ENCODE measurements around the gene SPATC1L. TPM values are rescaled to one million over a fixed set of nuclear protein-coding genes. Genes with fewer than 3 reads are reported as not detected.
A peak's percentile ranks its signal among the peaks of the same experiment; 100 is the strongest.
"Not testable (repeated sequence)": the region's sequence is repeated elsewhere in the genome, so short reads cannot be mapped to it uniquely, and the experiment has no call there.

SPATC1L gene
- total RNA-seq, 4 donors from 2014 or later: 1.5 to 11.9 (median 3.0) TPM

- Histone ChIP-seq H3K36me3 (peaks cover 0 to 59% of the 10 kb centered on the region in 2 donors), H3K27ac (no peak overlapping the region), H3K9me3 (no peaks in the 10 kb centered on the region), H3K4me1 (no peaks in the 10 kb centered on the region), H3K4me3 (no peak overlapping the region), H3K27me3 (no peaks in the 10 kb centered on the region)
- ATAC-seq (no peak), DNase-seq (peak in 1 of 2 donors; percentile 4)
- in situ Hi-C loops (cut with MboI; ENCODE audit: low sequenced_read_pairs in 4 of 4) (no loop called here), intact Hi-C loops (cut with DNase I; ENCODE audit: low total_unique reads) (no loop called here)
- TF ChIP-seq POLR2A (IDR thresholded peaks at IDR 0.05) (no peak), CTCF (IDR thresholded peaks at IDR 0.05 in 4 of 5, conservative IDR thresholded peaks at IDR 0.05 in 1 of 5) (no peak)
These were observed 20.9 kb upstream of the SPATC1L start for GRCh38 chr21:46205166-46205565.

- Histone ChIP-seq H3K27ac (peak overlapping the region; percentile 52 to 65 (median 62)), H3K36me3 (peaks cover 3 to 55% of the 10 kb centered on the region in 2 donors)
These were observed 18.9 kb upstream of the SPATC1L start for GRCh38 chr21:46203203-46203600.

DNA sequence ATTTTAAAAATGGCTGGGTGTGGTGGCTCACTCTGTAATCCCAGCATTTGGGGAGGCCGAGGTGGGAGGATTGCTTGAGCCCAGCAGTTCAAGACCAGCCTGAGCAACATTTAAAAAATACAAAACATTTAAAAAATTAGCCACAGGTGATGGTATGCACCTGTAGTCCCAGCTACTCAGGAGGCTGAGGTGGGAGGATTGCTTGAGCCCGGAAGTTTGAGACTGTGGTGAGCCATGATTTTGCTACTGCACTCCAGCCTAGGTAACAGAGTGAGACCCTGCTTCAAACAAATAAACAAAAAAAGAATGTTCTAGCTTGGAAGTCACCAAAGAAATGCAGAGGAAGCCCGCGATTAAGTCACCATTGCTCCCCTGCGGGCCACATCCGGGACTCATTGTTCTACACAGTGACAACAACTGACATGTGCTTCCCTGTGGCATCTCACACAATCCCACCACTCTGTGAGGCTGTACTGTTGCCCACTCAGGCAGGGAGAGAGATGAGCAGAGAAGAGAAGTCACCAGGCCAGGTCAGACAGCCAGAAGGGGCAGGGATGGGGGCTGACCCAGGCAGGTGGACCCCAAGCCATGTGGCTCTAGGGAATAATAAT, 18.4 kb upstream of the SPATC1L start:
- H3K4me3 ChIP-seq: no peak overlapping the region
- H3K4me1 ChIP-seq: no peaks in the 10 kb centered on the region
- TF ChIP-seq CTCF (IDR thresholded peaks at IDR 0.05 in 4 of 5, conservative IDR thresholded peaks at IDR 0.05 in 1 of 5): no peak
- TF ChIP-seq POLR2A (IDR thresholded peaks at IDR 0.05): peak in 1 of 2 donors; percentile 36
- no peaks in the 10 kb centered on the region for H3K27me3 ChIP-seq
- peak overlapping the region; percentile 54 to 65 (median 62) for H3K27ac ChIP-seq
- intact Hi-C loops (cut with DNase I; ENCODE audit: low total_unique reads) (no loop called here), in situ Hi-C loops (cut with MboI; ENCODE audit: low sequenced_read_pairs in 4 of 4) (no loop called here)
- H3K9me3 ChIP-seq: no peaks in the 10 kb centered on the region
- no peak for DNase-seq
- H3K36me3 ChIP-seq: peaks cover 3 to 50% of the 10 kb centered on the region in 2 donors
- peak in 1 of 2 donors; percentile 56 for ATAC-seq

More at GRCh38 chr21:46203203-46203600, 18.9 kb upstream of the SPATC1L start:
- in situ Hi-C loops (cut with MboI; ENCODE audit: low sequenced_read_pairs in 4 of 4) (no loop called here), intact Hi-C loops (cut with DNase I; ENCODE audit: low total_unique reads) (no loop called here)
- no peaks in the 10 kb centered on the region for H3K9me3 ChIP-seq
- TF ChIP-seq POLR2A (IDR thresholded peaks at IDR 0.05) (no peak), CTCF (IDR thresholded peaks at IDR 0.05 in 4 of 5, conservative IDR thresholded peaks at IDR 0.05 in 1 of 5) (no peak)
- H3K27me3 ChIP-seq: no peaks in the 10 kb centered on the region
- H3K4me3 ChIP-seq: no peak overlapping the region
- DNase-seq: no peak
- no peaks in the 10 kb centered on the region for H3K4me1 ChIP-seq
- ATAC-seq: no peak

GRCh38 chr21:46200877-46201803, 16.9 kb upstream of the SPATC1L start:
- H3K4me3 ChIP-seq; H3K27me3 ChIP-seq; DNase-seq; H3K4me1 ChIP-seq; H3K27ac ChIP-seq; intact Hi-C loops (cut with DNase I; ENCODE audit: low total_unique reads); in situ Hi-C loops (cut with MboI; ENCODE audit: low sequenced_read_pairs in 4 of 4); H3K9me3 ChIP-seq; ATAC-seq: not testable (repeated sequence)
- H3K36me3 ChIP-seq: peaks cover 3 to 50% of the 10 kb centered on the region in 2 donors

Data from gastrocnemius medialis (tissue), 4 donors.